22Rv1 (cell line): ENCODE data around the gene TFAP2A.

Experiments used
- ZFX ChIP-seq: fragments of 450-650 bp; IDR thresholded peaks from 2 replicates; pipeline ENCODE4 v1.6.1; 2017; ENCODE audit warnings: antibody characterized with exemption, borderline replicate concordance
- TF ChIP-seq, protein P1 (sequence below): fragments of 450-650 bp; IDR thresholded peaks from 2 replicates; pipeline ENCODE4 v1.5.1; 2017; ENCODE audit warnings: mild to moderate bottlenecking

GRCh38 chr6:10429638-10430427 lies 15.0 kb upstream of the TFAP2A start:
- TF ChIP-seq, protein P1, sequence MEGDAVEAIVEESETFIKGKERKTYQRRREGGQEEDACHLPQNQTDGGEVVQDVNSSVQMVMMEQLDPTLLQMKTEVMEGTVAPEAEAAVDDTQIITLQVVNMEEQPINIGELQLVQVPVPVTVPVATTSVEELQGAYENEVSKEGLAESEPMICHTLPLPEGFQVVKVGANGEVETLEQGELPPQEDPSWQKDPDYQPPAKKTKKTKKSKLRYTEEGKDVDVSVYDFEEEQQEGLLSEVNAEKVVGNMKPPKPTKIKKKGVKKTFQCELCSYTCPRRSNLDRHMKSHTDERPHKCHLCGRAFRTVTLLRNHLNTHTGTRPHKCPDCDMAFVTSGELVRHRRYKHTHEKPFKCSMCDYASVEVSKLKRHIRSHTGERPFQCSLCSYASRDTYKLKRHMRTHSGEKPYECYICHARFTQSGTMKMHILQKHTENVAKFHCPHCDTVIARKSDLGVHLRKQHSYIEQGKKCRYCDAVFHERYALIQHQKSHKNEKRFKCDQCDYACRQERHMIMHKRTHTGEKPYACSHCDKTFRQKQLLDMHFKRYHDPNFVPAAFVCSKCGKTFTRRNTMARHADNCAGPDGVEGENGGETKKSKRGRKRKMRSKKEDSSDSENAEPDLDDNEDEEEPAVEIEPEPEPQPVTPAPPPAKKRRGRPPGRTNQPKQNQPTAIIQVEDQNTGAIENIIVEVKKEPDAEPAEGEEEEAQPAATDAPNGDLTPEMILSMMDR, result peak; percentile 79
- no peak for TF ChIP-seq ZFX
